Measurements from ENCODE around the gene ZNF236. TPM values are rescaled to one million over a fixed set of nuclear protein-coding genes. Genes with fewer than 3 reads are reported as not detected.

Gene ZNF236
- total RNA-seq, 2 donors from 2014 or later: 9.7 to 16.9 TPM

DNA sequence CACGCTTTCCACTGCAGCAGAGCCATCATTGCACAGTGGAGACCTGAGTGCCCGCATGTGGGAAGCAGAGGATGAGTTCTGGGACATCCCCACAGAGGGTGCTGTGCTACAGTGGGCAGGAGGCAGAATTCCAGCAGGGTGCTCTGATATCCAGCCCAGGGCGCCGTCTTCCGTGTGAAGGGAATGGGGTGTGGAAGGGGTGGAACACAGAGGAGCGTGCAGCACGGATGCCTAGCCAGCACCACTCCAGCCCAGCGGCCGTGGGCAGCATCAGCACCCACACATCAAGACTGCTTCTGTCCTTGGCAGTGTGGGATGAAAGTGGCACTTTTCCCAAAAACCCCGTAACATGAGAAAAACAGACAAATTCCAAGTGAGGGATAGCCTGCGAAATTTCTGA, 134.3 kb downstream of the ZNF236 start:
- Histone ChIP-seq H3K9me3 (no peaks in the 10 kb centered on the region), H3K36me3 (no peaks in the 10 kb centered on the region), H3K9ac (ENCODE audit: low read depth in 2 of 2, low read length in 2 of 2) (no peak overlapping the region), H3K27ac (no peak overlapping the region), H3K4me1 (no peaks in the 10 kb centered on the region), H3K27me3 (no peaks in the 10 kb centered on the region), H3K4me3 (no peak overlapping the region)
- no peak for DNase-seq
- TF ChIP-seq, protein P1, sequence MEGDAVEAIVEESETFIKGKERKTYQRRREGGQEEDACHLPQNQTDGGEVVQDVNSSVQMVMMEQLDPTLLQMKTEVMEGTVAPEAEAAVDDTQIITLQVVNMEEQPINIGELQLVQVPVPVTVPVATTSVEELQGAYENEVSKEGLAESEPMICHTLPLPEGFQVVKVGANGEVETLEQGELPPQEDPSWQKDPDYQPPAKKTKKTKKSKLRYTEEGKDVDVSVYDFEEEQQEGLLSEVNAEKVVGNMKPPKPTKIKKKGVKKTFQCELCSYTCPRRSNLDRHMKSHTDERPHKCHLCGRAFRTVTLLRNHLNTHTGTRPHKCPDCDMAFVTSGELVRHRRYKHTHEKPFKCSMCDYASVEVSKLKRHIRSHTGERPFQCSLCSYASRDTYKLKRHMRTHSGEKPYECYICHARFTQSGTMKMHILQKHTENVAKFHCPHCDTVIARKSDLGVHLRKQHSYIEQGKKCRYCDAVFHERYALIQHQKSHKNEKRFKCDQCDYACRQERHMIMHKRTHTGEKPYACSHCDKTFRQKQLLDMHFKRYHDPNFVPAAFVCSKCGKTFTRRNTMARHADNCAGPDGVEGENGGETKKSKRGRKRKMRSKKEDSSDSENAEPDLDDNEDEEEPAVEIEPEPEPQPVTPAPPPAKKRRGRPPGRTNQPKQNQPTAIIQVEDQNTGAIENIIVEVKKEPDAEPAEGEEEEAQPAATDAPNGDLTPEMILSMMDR (IDR thresholded peaks at IDR 0.05): no peak
- intact Hi-C loops (cut with DNase I): no loop called here

DNA sequence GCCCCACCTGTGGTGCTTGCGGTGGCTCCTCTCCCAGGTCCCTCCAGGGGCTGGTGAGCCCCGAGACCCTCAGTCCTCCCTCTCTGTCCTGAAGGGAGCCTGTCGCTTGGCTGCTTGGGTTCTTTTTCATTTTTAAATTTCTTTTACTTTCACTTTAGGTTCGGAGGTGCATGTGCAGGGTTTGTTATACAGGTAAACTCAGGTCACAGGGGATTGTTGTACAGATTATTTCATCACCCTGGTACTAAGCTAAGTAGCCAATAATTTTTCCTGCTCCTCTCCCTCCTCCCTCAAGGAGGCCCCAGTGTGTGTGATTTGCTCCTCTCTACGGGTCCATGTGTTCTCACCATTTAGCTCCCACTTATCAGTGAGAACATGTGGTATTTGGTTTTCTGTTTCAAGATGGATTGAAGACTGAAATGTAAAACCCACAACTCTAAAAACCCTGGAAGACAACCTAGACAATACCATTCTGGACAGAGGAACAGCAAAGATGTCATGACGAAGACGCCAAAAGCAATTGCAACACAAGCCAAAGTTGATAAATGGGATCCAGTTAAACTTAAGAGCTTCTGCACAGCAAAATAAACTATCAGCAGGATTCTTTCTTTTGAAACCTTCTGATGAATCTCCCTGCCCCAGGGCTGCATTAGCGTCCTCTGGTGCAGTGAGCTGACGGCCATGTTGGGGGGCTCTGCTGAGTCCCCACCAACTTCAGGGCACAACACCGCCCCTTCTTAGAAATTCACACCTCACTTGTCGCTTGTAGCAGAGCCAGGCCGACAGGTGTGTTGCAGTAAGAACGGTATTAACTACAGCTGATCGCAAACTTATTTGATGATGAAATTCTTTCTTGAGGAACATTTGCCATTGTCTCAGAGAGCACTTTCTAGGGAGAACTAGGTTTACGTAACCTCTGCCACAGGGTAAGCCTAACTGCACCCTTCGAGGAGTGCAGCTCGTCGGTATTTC, 135.3 kb downstream of the ZNF236 start:
- Histone ChIP-seq H3K27ac (no peak overlapping the region), H3K36me3 (no peaks in the 10 kb centered on the region), H3K9ac (ENCODE audit: low read depth in 2 of 2, low read length in 2 of 2) (no peak overlapping the region), H3K27me3 (no peaks in the 10 kb centered on the region), H3K4me3 (no peak overlapping the region), H3K9me3 (no peaks in the 10 kb centered on the region), H3K4me1 (no peaks in the 10 kb centered on the region)
- DNase-seq: no peak
- intact Hi-C loops (cut with DNase I): no loop called here
- TF ChIP-seq, protein P1 (IDR thresholded peaks at IDR 0.05): no peak

- Histone ChIP-seq H3K36me3 (no peaks in the 10 kb centered on the region), H3K4me1 (no peaks in the 10 kb centered on the region), H3K9me3 (no peaks in the 10 kb centered on the region), H3K4me3 (no peak overlapping the region), H3K27me3 (no peaks in the 10 kb centered on the region), H3K27ac (no peak overlapping the region), H3K9ac (ENCODE audit: low read depth in 2 of 2, low read length in 2 of 2) (no peak overlapping the region)
- TF ChIP-seq, protein P1 (IDR thresholded peaks at IDR 0.05): no peak
- DNase-seq: peak; percentile 43
- intact Hi-C loops (cut with DNase I): no loop called here
These were observed 136.5 kb downstream of the ZNF236 start for GRCh38 chr18:76958692-76959341.

DNA sequence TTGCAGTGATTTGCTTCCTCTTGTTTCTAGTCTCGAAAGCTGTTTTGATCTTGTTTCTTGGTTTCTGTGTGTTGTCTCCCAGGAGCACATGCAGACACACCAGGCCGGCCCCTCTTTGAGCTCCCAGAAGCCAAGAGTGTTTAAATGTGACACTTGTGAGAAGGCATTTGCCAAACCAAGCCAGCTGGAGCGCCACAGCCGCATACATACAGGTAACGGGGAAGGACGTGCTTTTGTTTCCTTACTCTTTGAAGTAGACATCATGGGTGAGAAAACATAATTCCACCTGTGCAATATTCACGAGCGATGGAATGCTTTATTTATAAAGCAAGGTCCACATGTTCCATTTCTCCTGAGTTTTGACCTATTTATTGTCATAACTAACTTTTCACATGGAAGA, 137.2 kb downstream of the ZNF236 start:
- TF ChIP-seq, protein P1 (IDR thresholded peaks at IDR 0.05): no peak
- H3K4me1 ChIP-seq: no peaks in the 10 kb centered on the region
- H3K4me3 ChIP-seq: no peak overlapping the region
- intact Hi-C loops (cut with DNase I): no loop called here
- no peak overlapping the region for H3K9ac ChIP-seq (ENCODE audit: low read depth in 2 of 2, low read length in 2 of 2)
- DNase-seq: no peak
- H3K36me3 ChIP-seq: no peaks in the 10 kb centered on the region
- no peak overlapping the region for H3K27ac ChIP-seq
- no peaks in the 10 kb centered on the region for H3K27me3 ChIP-seq
- H3K9me3 ChIP-seq: no peaks in the 10 kb centered on the region

- Histone ChIP-seq H3K27me3 (no peaks in the 10 kb centered on the region), H3K27ac (no peak overlapping the region), H3K4me1 (no peaks in the 10 kb centered on the region), H3K9me3 (no peaks in the 10 kb centered on the region), H3K36me3 (no peaks in the 10 kb centered on the region), H3K4me3 (no peak overlapping the region), H3K9ac (ENCODE audit: low read depth in 2 of 2, low read length in 2 of 2) (no peak overlapping the region)
- no peak for DNase-seq
- TF ChIP-seq, protein P1 (IDR thresholded peaks at IDR 0.05): no peak
- intact Hi-C loops (cut with DNase I): no loop called here
These were observed 138.2 kb downstream of the ZNF236 start for GRCh38 chr18:76960528-76961035.

Data from colonic mucosa (tissue), 4 donors.